D341Med (cell line): ENCODE results near the gene ALAS1.
"Not testable (repeated sequence)": the region's sequence is repeated elsewhere in the genome, so short reads cannot be mapped to it uniquely, and the experiment has no call there.

ENCODE experiments used
- DNase-seq: peaks from one replicate; pipeline ENCODE4 v3.0.0; 2012; ENCODE audit warnings: low spot score

Gene ALAS1

GRCh38 chr3:52197842-52198625 lies at the start of gene ALAS1:
Gene ALAS1 (plus strand): TSS chr3:52198160. CDS start chr3:52199242, 1,082 bp downstream.
- DNase-seq = peak; percentile 100

- no peak for DNase-seq
These were observed 48.9 kb upstream of the ALAS1 start for GRCh38 chr3:52149021-52149420.

GRCh38 chr3:52149726-52150125 lies 48.2 kb upstream of the ALAS1 start:
- no peak for DNase-seq

GRCh38 chr3:52150357-52150756 lies 47.6 kb upstream of the ALAS1 start:
- DNase-seq = no peak

- no peak for DNase-seq
These were observed 47.1 kb upstream of the ALAS1 start for GRCh38 chr3:52150860-52151259.

- not testable (repeated sequence) for DNase-seq
These were observed 46.0 kb upstream of the ALAS1 start for GRCh38 chr3:52151991-52152390.

- no peak for DNase-seq
These were observed 44.4 kb upstream of the ALAS1 start for GRCh38 chr3:52153389-52154096.

GRCh38 chr3:52154135-52155094 lies 43.5 kb upstream of the ALAS1 start, which contains the start of gene POC1A:
Gene POC1A (minus strand): TSS chr3:52154423. CDS start chr3:52154372, 51 bp downstream.
- DNase-seq = peak; percentile 96

GRCh38 chr3:52155912-52156311 lies 42.0 kb upstream of the ALAS1 start:
- no peak for DNase-seq

GRCh38 chr3:52159503-52159902 lies 38.5 kb upstream of the ALAS1 start:
- DNase-seq = no peak

GRCh38 chr3:52162250-52162872 lies 35.6 kb upstream of the ALAS1 start:
- DNase-seq = no peak

GRCh38 chr3:52167240-52167639 lies 30.7 kb upstream of the ALAS1 start:
- DNase-seq = no peak

- not testable (repeated sequence) for DNase-seq
These were observed 27.7 kb upstream of the ALAS1 start for GRCh38 chr3:52170217-52170616.

GRCh38 chr3:52171514-52172261 lies 26.3 kb upstream of the ALAS1 start:
- DNase-seq = no peak

- DNase-seq = no peak
These were observed 25.6 kb upstream of the ALAS1 start for GRCh38 chr3:52172262-52172757.

- no peak for DNase-seq
These were observed 24.9 kb upstream of the ALAS1 start for GRCh38 chr3:52173101-52173500.

- DNase-seq = no peak
These were observed 23.1 kb upstream of the ALAS1 start for GRCh38 chr3:52174896-52175295.

GRCh38 chr3:52175416-52176179 lies 22.4 kb upstream of the ALAS1 start:
- DNase-seq = no peak

- no peak for DNase-seq
These were observed 21.7 kb upstream of the ALAS1 start for GRCh38 chr3:52176180-52176752.
